ENCODE measurements around the gene ZNF184.
A peak's percentile ranks its signal among the peaks of the same experiment; 100 is the strongest.

The ZNF184 gene

GRCh38 chr6:27472617-27473400, at the start of gene ZNF184:
Gene ZNF184, minus strand, starts transcription at chr6:27473105. Its CDS starts 811 bp downstream, at chr6:27472294.
- DNase-seq, result peak; percentile 89

- DNase-seq, result peak; percentile 62
Observed at GRCh38 chr6:27518881-27519795, 46.2 kb upstream of the ZNF184 start.

- DNase-seq, result no peak
Observed at GRCh38 chr6:27517928-27518787, 45.3 kb upstream of the ZNF184 start.

GRCh38 chr6:27517238-27517637, 44.3 kb upstream of the ZNF184 start:
- no peak for DNase-seq

- no peak for DNase-seq
Observed at GRCh38 chr6:27514906-27515495, 42.1 kb upstream of the ZNF184 start.

- no peak for DNase-seq
Observed at GRCh38 chr6:27512525-27512924, 39.6 kb upstream of the ZNF184 start.

GRCh38 chr6:27507041-27507956, 34.4 kb upstream of the ZNF184 start:
- DNase-seq, result no peak

- no peak for DNase-seq
Observed at GRCh38 chr6:27505209-27506027, 32.5 kb upstream of the ZNF184 start.

- no peak for DNase-seq
Observed at GRCh38 chr6:27503436-27504030, 30.6 kb upstream of the ZNF184 start.

- no peak for DNase-seq
Observed at GRCh38 chr6:27502508-27503435, 29.9 kb upstream of the ZNF184 start.

GRCh38 chr6:27501187-27501586, 28.3 kb upstream of the ZNF184 start:
- no peak for DNase-seq

GRCh38 chr6:27500177-27500576, 27.3 kb upstream of the ZNF184 start:
- DNase-seq, result no peak

- DNase-seq, result peak; percentile 70
Observed at GRCh38 chr6:27495386-27496135, 22.7 kb upstream of the ZNF184 start.

GRCh38 chr6:27494987-27495385, 22.1 kb upstream of the ZNF184 start:
- no peak for DNase-seq

- no peak for DNase-seq
Observed at GRCh38 chr6:27494103-27494502, 21.2 kb upstream of the ZNF184 start.

- DNase-seq, result no peak
Observed at GRCh38 chr6:27492631-27493190, 19.8 kb upstream of the ZNF184 start.

GRCh38 chr6:27479319-27480182, 6.6 kb upstream of the ZNF184 start:
- DNase-seq, result peak; percentile 71
